Keratinocyte (primary cell): ENCODE results near the gene ST3GAL6. TPM values are rescaled to one million over a fixed set of nuclear protein-coding genes. Genes with fewer than 3 reads are reported as not detected.

Experiments
- DNase-seq: peaks from one replicate; pipeline ENCODE4 v3.0.0-alpha.2; 2011; ENCODE audit warnings: low read depth, missing footprints, low spot score
- FAIRE-seq: peaks from 2 replicates; lab custom pipeline; 2011; peaks lifted over from hg19 to GRCh38; lab: Jason Lieb, UNC
- H2AFZ ChIP-seq: 2 replicates; pipeline ENCODE4 v1.6.0; 2012; ENCODE audit warnings: low read length, control low read depth, inconsistent platforms; ENCODE audit not compliant: control insufficient read depth
- H3K27ac ChIP-seq: 2 replicates; pipeline ENCODE4 v1.5.1; 2011; ENCODE audit warnings: low read length; ENCODE audit not compliant: control insufficient read depth, insufficient read depth
- H3K27me3 ChIP-seq: 3 replicates; pipeline ENCODE4 v1.6.0; 2011; ENCODE audit warnings: low read length; ENCODE audit not compliant: control insufficient read depth, insufficient read depth; ENCODE audit errors: extremely low read depth
- H3K36me3 ChIP-seq, 2 experiments: 2 replicates in 1 of 2; 3 replicates in 1 of 2; pipeline ENCODE4 v1.5.1; 2011; ENCODE audit warnings: low read length in 2 of 2, mild to moderate bottlenecking in 1 of 2; ENCODE audit not compliant: control insufficient read depth in 2 of 2, insufficient read depth in 2 of 2; ENCODE audit errors: extremely low read depth in 1 of 2
- H3K4me1 ChIP-seq: 3 replicates; pipeline ENCODE4 v1.5.1; 2011; ENCODE audit warnings: low read length; ENCODE audit not compliant: control insufficient read depth, insufficient read depth; ENCODE audit errors: extremely low read depth
- H3K4me2 ChIP-seq: 3 replicates; pipeline ENCODE4 v1.6.0; 2011; ENCODE audit warnings: low read depth, low read length; ENCODE audit not compliant: control insufficient read depth, insufficient read depth; ENCODE audit errors: extremely low read depth
- H3K4me3 ChIP-seq, 3 experiments: fragments of 200-600 bp in 1 of 3; sonication (generic) in 1 of 3; 2 replicates in 2 of 3; 3 replicates in 1 of 3; pipeline ENCODE4 v1.5.1; 2011 to 2016; ENCODE audit warnings: low read length in 3 of 3, mild to moderate bottlenecking in 3 of 3, control low read depth in 2 of 3, inconsistent platforms in 1 of 3, low read depth in 1 of 3, mixed read lengths in 1 of 3, mixed run types in 1 of 3, moderate library complexity in 1 of 3; ENCODE audit not compliant: control insufficient read depth in 2 of 3, insufficient read depth in 2 of 3; ENCODE audit errors: extremely low read depth in 1 of 3
- H3K79me2 ChIP-seq: 2 replicates; pipeline ENCODE4 v1.6.0; 2012; ENCODE audit warnings: low read length; ENCODE audit not compliant: control insufficient read depth, insufficient read depth
- H3K9ac ChIP-seq: 3 replicates; pipeline ENCODE4 v1.6.0; 2011; ENCODE audit warnings: low read length; ENCODE audit not compliant: control insufficient read depth, insufficient read depth; ENCODE audit errors: extremely low read depth
- H3K9me1 ChIP-seq: 3 replicates; pipeline ENCODE4 v1.6.0; 2011; ENCODE audit warnings: low read length; ENCODE audit not compliant: control insufficient read depth, insufficient read depth; ENCODE audit errors: extremely low read depth
- H3K9me3 ChIP-seq: 2 replicates; pipeline ENCODE4 v1.5.1; 2012; ENCODE audit warnings: low read depth, low read length; ENCODE audit not compliant: control insufficient read depth
- H4K20me1 ChIP-seq: 3 replicates; pipeline ENCODE4 v1.6.0; 2011; ENCODE audit warnings: low read length; ENCODE audit not compliant: control insufficient read depth, insufficient read depth; ENCODE audit errors: extremely low read depth
- EZH2 ChIP-seq: IDR thresholded peaks from one replicate; pipeline ENCODE4 v1.6.1; 2012; ENCODE audit warnings: inconsistent platforms, mild to moderate bottlenecking, low read length, moderate library complexity
- dilution Hi-C: fragments of 300-500 bp; cut with MboI; formaldehyde crosslinking; loops from one replicate; pipeline ENCODE4 v1.7.0; 2020; ENCODE audit warnings: low sequenced_read_pairs; ENCODE audit not compliant: extremely low pct_ligation_motif_present
- polyA plus RNA-seq, 5 experiments: library from polyadenylated mRNA; depleted of rRNA in 3 of 5; stranded (reverse) in 3 of 5; stranded (forward) in 1 of 5; unstranded in 1 of 5; fragments of >200 nt; gene quantifications; 1 replicate in 1 of 5; 2 replicates in 3 of 5; 3 replicates in 1 of 5; pipeline versions ENCODE4 v1.2.1 to v1.2.3, GENCODE V29; 2011 to 2012; ENCODE audit warnings: missing spikeins in 2 of 5, low read depth in 1 of 5, low replicate concordance in 1 of 5
- TF ChIP-seq, protein P1 (sequence below), 3 experiments: IDR thresholded peaks in 1 of 3; conservative IDR thresholded peaks in 1 of 3; optimal IDR thresholded peaks in 1 of 3; 2 replicates in 2 of 3; 3 replicates in 1 of 3; pipeline versions ENCODE3 to v1.5.1; 2011; ENCODE audit warnings: low read length in 3 of 3, mild to moderate bottlenecking in 3 of 3, moderate library complexity in 2 of 3, control low read depth in 1 of 3, inconsistent platforms in 1 of 3; ENCODE audit not compliant: insufficient read depth in 2 of 3; ENCODE audit errors: extremely low read depth in 1 of 3

ST3GAL6 gene
- polyA plus RNA-seq, 1 donor (not counting 4 experiments of a cell fraction or from before 2014, with no cell fraction given) = 5.3 TPM

DNA sequence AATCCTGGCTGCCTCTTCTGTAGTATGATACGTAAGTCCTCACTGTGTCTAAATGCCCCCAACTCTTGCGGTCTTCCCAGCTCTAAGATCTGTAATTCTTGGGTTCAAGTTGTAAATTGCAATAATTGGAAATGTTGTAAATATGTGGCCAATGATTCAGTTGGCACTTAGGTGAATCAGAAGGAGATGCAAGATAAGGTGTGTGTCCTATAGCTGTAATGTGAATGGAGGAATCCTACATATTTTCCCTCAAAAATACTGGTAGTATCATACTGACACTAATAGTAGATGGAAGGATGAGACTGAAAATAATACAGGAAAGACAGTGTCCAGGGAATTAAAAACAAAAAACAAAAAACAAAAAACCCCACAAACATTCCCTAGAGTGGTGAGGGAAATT lies 3.5 kb upstream of the ST3GAL6 start:
- Histone ChIP-seq H4K20me1 (no peaks in the 10 kb centered on the region), H3K9ac (no peak overlapping the region), H3K9me3 (no peaks in the 10 kb centered on the region), H3K27ac (no peak overlapping the region), H3K79me2 (no peaks in the 10 kb centered on the region), H3K27me3 (no peaks in the 10 kb centered on the region), H2AFZ (no peak overlapping the region), H3K4me3 (no peak overlapping the region), H3K36me3 (no peaks in the 10 kb centered on the region), H3K4me1 (peaks cover 5% of the 10 kb centered on the region), H3K9me1 (no peaks in the 10 kb centered on the region), H3K4me2 (no peak overlapping the region)
- dilution Hi-C loops = no loop called here
- TF ChIP-seq EZH2 = no peak
- no peak for FAIRE-seq
- DNase-seq = no peak

DNA sequence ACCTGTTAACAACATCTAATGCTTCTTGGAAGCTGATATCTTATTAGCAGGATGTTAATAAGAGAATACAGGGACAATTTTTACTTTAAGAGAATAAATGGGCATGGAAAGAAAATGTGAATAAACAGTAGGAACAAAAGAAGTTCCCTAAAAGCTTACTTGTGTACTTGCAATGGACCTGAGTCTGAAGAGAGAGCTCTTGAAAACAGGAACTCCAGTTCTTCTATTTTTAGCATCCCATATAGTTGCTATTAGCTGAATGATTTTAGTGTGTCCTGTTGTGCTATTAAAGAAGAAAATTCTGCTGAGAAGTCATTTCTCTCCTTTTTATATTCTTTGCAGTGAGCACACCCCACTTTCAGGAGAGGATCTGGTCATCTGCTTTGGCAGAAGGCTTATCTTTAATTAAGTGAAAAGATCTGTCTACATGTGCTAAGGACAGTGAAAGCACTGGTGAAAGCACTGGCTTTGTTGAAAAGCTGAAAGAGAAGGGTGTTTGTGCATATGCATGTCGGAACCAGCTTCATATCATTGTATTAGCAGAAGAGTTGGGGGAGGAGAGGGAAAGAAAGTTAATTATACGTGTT lies 1.4 kb upstream of the ST3GAL6 start:
- Histone ChIP-seq H4K20me1 (no peaks in the 10 kb centered on the region), H3K9me1 (no peaks in the 10 kb centered on the region), H3K27me3 (no peaks in the 10 kb centered on the region), H3K9me3 (no peaks in the 10 kb centered on the region), H3K27ac (no peak overlapping the region), H3K4me1 (peaks cover 5% of the 10 kb centered on the region), H3K79me2 (no peaks in the 10 kb centered on the region), H3K4me2 (no peak overlapping the region), H3K36me3 (no peaks in the 10 kb centered on the region), H3K4me3 (no peak overlapping the region), H3K9ac (no peak overlapping the region), H2AFZ (no peak overlapping the region)
- no peak for DNase-seq
- TF ChIP-seq, protein P1, sequence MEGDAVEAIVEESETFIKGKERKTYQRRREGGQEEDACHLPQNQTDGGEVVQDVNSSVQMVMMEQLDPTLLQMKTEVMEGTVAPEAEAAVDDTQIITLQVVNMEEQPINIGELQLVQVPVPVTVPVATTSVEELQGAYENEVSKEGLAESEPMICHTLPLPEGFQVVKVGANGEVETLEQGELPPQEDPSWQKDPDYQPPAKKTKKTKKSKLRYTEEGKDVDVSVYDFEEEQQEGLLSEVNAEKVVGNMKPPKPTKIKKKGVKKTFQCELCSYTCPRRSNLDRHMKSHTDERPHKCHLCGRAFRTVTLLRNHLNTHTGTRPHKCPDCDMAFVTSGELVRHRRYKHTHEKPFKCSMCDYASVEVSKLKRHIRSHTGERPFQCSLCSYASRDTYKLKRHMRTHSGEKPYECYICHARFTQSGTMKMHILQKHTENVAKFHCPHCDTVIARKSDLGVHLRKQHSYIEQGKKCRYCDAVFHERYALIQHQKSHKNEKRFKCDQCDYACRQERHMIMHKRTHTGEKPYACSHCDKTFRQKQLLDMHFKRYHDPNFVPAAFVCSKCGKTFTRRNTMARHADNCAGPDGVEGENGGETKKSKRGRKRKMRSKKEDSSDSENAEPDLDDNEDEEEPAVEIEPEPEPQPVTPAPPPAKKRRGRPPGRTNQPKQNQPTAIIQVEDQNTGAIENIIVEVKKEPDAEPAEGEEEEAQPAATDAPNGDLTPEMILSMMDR (optimal IDR thresholded peaks at IDR 0.05 in 1 of 3, IDR thresholded peaks at IDR 0.05 in 1 of 3, conservative IDR thresholded peaks at IDR 0.05 in 1 of 3; ENCODE audit: extremely low read depth in 1 of 3, insufficient read depth in 2 of 3, low read length in 3 of 3) = no peak
- no peak for TF ChIP-seq EZH2
- FAIRE-seq = no peak
- dilution Hi-C loops = no loop called here
